Urothelium cell line (cell line): ENCODE data around the gene KRTAP5-10.
"Not testable (repeated sequence)": the region's sequence is repeated elsewhere in the genome, so short reads cannot be mapped to it uniquely, and the experiment has no call there.

Experiments used
- DNase-seq: peaks from one replicate; pipeline ENCODE4 v3.0.0; 2011; ENCODE audit warnings: low spot score, mixed read lengths
- FAIRE-seq: peaks from 2 replicates; lab custom pipeline; 2011; peaks lifted over from hg19 to GRCh38; lab: Jason Lieb, UNC

Gene KRTAP5-10

DNA sequence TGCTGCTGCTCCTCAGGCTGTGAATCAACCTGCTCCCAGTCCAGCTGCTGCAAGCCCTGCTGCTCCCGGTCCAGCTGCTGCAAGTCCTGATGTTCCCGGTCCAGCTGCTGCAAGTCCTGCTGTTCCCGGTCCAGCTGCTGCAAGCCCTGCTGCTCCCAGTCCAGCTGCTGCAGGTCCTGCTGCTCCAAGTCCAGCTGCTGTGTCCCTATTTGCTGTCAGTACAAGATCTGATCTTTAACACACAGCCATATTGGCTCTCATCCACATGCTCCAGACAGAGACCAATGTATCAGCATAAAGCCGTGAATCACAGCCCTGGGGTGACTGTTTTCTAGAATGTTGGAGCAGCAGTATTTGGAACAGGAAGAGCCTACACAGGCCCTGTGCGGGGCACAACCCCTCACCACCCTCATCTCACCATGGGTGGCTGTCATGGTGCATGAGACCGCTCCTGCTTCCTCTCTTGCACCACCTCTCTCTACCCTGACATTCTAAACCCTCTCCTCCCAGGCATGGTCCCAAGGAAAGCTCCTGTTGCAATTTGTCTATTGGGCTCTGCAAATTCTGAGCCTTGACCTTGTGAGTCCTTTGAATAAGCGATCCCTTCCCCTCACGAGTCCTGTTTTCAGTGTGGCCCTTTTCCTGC is 3.5 kb downstream of the KRTAP5-10 start:
- no peak for FAIRE-seq
- no peak for DNase-seq

DNA sequence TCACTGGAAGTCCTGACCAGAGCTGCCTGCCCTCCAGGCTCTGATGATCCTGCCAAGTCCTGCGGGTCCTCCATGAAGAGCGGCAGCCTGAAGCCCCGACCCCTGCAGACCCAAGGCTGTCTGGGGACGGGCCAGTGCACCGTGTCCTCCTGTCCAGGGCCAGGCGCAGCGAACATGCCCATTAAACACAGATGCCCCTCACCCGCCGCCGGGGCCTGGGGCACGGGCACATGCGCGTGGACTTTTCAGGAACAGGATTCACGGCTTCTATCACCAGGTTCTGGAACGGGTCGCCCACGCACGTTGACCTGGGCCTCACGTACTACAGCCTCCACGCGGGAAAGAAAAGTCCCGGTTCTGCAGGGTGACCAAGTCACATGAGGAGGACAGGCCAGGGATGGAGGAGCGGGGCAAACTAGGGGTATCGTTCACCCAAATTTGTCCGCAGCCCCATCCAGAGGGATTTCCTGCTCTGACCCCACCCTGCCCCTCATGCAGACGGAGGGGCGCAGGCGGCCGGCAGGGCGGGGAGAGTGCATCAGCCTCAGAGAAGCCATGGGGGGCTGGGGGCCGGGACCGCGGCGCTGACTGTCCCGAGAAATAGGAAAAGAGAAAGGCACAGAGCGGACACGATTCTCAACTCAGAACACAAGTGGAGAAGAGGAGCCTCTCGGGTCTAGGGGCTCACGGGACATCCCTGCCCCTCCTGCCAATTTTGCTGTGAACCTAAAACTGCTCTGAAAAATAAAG is 5.9 kb downstream of the KRTAP5-10 start:
- not testable (repeated sequence) for FAIRE-seq, DNase-seq

DNA sequence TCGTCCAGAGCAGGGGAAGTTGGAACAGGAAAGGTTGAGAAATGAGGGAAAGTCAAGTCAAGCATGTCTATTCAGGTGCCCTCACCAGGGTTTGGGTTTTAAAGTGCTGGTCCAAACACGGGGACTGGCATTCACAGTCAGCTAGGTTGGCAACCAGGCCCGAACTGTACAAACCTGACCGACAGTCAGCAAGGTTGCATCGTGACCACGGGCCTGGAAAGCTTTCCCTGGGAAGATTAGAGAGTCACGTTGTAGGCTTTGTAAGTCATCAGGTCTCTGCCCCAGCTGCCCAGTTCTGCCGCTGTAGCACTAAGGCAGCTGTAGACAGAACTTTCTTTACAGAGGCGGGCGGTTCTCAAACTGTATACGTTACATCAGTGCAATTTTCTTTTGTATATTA is 7.4 kb downstream of the KRTAP5-10 start:
- no peak for FAIRE-seq
- DNase-seq, result no peak

DNA sequence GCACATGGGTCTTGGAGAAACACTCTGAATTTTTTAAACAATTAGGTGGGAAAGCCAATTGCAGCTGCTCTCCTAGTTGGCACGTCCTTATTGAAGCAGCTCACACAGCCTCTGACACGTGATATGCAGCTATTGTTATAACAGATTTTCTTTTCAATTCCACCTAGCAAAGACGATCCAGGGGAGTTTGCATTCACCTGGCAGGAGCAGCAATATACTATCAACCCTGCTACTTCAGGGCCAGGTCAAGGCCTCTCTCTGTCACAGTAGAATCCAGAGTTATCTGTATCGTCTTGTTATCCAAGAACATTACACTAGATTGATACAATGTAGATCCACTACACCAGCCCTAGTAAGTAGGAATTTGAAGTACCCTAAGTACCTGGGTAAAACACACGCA is 9.1 kb downstream of the KRTAP5-10 start:
- no peak for FAIRE-seq
- no peak for DNase-seq

GRCh38 chr11:71575723-71576424 is 10.5 kb downstream of the KRTAP5-10 start:
- no peak for DNase-seq
- FAIRE-seq, result no peak

DNA sequence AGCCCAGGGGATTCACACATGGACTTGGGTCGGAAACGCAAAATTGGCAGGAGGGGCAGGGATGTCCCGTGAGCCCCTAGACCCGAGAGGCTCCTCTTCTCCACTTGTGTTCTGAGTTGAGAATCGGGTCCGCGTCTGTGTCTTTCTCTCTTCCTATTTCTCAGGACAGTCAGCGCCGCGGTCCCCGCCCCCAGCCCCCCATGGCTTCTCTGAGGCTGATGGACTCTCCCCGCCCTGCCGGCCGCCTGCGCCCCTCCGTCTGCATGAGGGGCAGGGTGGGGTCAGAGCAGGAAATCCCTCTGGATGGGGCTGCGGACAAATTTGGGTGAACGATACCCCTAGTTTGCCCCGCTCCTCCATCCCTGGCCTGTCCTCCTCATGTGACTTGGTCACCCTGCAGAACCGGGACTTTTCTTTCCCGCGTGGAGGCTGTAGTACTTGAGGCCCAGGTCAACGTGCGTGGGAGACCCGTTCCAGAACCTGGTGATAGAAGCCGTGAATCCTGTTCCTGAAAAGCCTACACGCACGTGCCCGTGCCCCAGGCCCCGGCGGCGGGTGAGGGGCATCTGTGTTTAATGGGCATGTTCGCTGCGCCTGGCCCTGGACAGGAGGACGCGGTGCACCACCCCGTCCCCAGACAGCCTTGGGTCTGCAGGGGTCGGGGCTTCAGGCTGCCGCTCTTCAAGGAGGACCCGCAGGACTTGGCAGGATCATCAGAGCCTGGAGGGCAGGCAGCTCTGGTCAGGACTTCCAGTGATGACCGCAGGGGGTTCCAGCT is 11.5 kb downstream of the KRTAP5-10 start:
- DNase-seq, FAIRE-seq: not testable (repeated sequence)

- no peak for FAIRE-seq
Observed at GRCh38 chr11:71577469-71578004, 12.2 kb downstream of the KRTAP5-10 start.

GRCh38 chr11:71579513-71579912 is 14.2 kb downstream of the KRTAP5-10 start:
- DNase-seq, FAIRE-seq: not testable (repeated sequence)

More at GRCh38 chr11:71577469-71578004, 12.2 kb downstream of the KRTAP5-10 start:
- DNase-seq, result no peak

GRCh38 chr11:71580057-71581003 is 15.0 kb downstream of the KRTAP5-10 start:
- DNase-seq (peak; percentile 76), FAIRE-seq (no peak)

DNA sequence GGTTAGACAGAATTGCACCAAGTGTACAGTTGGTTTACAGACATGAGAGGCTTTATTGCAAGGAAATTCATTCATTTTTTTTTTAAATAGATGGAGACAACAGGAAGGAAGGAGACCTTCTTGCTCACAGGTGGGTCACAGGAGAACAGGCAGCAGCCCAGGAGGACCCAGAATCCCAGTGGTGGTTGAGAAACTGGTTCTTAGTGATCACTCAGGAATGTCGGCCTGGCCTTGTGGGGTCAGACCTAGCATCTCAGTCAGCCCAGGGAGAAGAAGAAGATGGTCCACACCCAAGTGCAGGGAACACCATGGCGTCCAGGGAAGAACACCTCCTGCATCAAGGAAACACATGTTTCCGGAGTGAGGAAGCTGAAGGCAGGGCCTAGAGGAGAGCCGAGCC is 16.5 kb downstream of the KRTAP5-10 start:
- no peak for FAIRE-seq

GRCh38 chr11:71582309-71582895 is 17.0 kb downstream of the KRTAP5-10 start, which contains the start of gene KRTAP5-11:
KRTAP5-11 (minus strand) TSS chr11:71582875; CDS start chr11:71582837, 38 bp downstream.
- FAIRE-seq (no peak), DNase-seq (no peak)

More for the DNA sequence above, 16.5 kb downstream of the KRTAP5-10 start:
- DNase-seq, result no peak

DNA sequence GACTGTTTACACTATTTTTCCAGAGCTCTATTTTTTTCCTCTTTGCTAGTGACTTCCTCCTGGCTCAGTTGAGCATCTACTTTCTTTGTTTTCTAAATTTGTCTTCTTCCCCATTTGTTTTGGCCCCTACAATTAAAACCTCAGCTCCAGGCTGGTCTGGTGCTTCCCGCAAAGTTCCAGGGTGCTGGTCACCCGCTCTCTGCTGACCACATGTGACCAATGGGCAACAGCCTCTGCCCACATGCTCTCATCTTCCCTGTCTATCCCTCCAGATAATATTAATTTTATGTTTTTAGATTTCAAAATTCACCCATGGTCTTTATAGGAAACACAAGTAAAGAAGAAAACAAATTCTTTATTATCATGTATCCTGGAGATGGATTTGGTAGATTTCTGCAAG is 17.6 kb downstream of the KRTAP5-10 start:
- FAIRE-seq, result not testable (repeated sequence)

GRCh38 chr11:71585673-71586072 is 20.3 kb downstream of the KRTAP5-10 start:
- FAIRE-seq, DNase-seq: not testable (repeated sequence)

More for the DNA sequence above, 17.6 kb downstream of the KRTAP5-10 start:
- DNase-seq, result not testable (repeated sequence)

GRCh38 chr11:71588314-71588713 is 23.0 kb downstream of the KRTAP5-10 start:
- DNase-seq, FAIRE-seq: not testable (repeated sequence)

DNA sequence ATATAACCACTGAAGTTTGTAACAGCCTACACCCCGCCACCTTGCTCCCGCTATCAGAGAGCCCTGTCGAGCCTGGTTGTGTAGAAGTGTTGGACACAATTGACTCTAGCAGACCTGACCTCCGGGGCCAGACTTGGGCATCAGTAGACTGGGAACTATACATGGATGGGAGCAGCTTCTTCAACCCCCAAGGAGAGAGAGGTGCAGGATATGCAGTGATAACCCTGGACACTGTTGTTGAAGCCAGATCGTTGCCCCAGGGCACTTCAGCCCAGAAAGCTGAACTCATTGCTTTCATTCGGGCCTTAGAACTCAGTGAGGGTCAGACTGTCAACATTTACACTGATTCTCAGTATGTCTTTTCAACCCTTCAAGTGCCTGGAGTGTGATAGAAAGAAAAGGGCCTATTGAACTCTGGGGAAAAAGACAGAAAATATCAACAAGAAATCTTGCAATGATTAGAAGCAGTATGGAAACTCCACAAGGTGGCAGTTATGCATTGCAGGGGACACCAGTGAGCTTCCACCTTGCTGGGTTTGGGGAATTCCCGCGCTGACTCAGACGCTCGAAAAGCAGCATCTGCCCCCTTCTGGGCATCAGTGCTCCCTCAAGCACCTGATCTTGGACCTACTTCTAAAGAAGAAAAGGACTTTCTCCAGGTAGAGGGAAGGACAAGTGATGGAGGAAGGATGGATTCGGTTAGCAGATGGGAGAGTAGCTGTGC is 23.6 kb downstream of the KRTAP5-10 start:
- DNase-seq, FAIRE-seq: not testable (repeated sequence)

DNA sequence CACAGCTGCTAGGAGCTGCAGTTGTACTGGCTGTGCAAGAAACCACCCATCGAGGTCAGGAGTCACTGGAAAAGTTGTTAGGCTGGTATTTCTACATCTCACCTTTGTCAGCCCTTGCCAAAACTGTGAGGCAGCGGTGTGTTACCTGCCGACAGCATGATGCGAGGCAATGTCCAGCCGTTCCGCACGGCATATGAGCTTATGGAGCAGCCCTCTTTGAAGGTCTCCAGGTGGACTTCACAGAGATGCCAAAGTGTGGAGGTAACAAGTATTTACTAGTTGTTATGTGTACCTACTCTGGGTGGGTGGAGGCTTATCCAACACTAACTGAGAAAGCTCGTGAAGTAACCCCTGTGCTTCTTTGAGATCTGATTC is 24.2 kb downstream of the KRTAP5-10 start:
- DNase-seq, FAIRE-seq: not testable (repeated sequence)

GRCh38 chr11:71603221-71603620 is 37.9 kb downstream of the KRTAP5-10 start:
- FAIRE-seq, DNase-seq: not testable (repeated sequence)
